Subcutaneous adipose tissue (tissue), 4 donors: ENCODE data around the gene GRM3. TPM values are rescaled to one million over a fixed set of nuclear protein-coding genes. Genes with fewer than 3 reads are reported as not detected.

ENCODE experiments used
- total RNA-seq, 4 donors: library from RNA; depleted of rRNA; stranded (reverse); fragments of >200 nt; gene quantifications; one replicate each; pipeline ENCODE4 v1.1.0, GENCODE V29; 2016
- TF ChIP-seq, protein P1 (sequence below): fragments of 450-650 bp; IDR thresholded peaks from one replicate; pipeline ENCODE4 v1.5.1; 2016; ENCODE audit warnings: low read depth, mild to moderate bottlenecking, control low read depth, antibody characterized with exemption, moderate library complexity

Gene GRM3
- total RNA-seq, 4 donors from 2014 or later: not detected

DNA sequence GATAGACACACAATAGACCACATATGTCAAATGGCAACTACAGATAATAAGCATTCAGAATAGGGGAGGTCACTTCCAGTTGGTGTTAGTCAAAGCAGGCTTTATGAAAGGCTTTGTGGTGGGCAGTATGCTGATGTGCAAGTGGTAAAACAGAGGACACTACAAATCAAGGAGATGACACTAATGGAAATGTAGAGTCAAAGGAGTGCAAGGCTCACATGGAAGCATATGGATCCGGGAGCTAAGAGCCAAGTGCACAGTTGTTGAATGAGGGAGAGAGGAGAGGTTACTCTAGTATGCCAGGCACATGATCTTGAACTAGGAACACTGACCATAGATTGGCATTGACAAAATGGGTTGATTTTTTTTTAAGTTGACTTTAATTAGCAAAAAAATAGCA is 62.7 kb downstream of the GRM3 start:
- TF ChIP-seq, protein P1, sequence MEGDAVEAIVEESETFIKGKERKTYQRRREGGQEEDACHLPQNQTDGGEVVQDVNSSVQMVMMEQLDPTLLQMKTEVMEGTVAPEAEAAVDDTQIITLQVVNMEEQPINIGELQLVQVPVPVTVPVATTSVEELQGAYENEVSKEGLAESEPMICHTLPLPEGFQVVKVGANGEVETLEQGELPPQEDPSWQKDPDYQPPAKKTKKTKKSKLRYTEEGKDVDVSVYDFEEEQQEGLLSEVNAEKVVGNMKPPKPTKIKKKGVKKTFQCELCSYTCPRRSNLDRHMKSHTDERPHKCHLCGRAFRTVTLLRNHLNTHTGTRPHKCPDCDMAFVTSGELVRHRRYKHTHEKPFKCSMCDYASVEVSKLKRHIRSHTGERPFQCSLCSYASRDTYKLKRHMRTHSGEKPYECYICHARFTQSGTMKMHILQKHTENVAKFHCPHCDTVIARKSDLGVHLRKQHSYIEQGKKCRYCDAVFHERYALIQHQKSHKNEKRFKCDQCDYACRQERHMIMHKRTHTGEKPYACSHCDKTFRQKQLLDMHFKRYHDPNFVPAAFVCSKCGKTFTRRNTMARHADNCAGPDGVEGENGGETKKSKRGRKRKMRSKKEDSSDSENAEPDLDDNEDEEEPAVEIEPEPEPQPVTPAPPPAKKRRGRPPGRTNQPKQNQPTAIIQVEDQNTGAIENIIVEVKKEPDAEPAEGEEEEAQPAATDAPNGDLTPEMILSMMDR: no peak

DNA sequence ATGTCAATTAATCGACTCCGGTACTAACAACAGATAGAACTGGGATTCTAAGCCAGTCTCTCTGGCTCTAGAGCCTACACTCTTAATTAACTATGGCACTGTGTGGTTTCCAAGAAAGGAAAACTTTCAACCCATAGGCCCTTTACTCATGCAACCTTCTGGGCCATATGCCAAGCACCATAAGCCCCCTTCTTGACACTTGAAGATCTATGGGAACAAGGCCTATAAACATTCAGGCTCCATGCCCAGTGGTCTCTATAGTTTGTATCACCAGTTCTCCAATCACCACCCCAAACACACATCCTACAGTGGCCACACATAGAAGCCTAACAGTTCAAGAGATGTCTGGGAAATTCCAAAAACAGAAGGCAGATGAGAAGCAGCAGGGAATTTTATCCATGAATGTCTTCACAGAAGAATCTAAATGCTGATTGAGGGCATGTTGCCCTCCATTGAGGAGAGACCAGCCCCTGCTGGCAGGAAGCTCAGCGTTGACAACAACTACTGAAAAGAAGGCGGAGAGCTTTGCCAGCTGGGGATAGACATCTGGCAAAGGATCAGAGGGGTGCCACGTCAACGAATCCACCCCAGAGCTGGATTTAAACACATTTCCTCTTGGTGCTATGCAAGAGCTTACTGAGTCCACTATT is 64.4 kb downstream of the GRM3 start:
- TF ChIP-seq, protein P1: no peak

DNA sequence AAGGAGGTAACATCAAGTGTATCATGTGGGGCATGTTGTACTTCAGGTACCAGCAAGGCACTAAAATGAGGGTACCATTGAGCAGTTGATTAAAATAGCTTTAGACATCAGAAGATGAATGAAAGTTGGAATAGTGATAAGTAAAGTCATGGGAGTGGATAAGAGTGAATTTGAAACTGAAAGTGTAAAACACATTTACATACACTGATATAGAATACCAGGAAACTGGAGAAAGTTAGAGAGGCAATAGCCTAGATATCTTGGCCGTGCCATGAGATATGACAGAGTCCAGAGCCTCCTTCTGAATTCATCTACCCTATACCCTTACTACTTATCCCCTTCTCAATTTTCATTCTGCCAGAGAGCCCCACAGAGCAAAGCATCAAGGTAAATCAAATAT is 76.6 kb downstream of the GRM3 start:
- TF ChIP-seq, protein P1: no peak

DNA sequence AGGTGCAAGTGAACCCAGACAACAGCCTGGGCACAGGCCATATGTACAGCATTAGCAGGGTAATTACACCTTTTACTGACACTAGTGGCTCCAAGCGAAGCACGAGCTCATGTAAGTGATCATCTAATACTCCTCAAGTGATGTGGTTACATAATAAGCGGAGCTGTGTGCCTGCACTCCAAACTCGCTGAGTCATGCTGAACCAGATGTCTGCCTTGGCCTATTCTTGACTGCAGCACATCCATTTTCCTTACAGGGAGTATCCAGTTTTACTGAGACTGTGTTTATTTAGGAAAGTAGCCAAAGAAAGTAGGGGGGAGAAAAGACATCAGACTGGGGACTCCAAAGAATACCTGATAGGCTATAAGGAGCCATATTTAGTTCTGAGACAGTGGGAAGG is 90.1 kb downstream of the GRM3 start:
- TF ChIP-seq, protein P1: no peak

DNA sequence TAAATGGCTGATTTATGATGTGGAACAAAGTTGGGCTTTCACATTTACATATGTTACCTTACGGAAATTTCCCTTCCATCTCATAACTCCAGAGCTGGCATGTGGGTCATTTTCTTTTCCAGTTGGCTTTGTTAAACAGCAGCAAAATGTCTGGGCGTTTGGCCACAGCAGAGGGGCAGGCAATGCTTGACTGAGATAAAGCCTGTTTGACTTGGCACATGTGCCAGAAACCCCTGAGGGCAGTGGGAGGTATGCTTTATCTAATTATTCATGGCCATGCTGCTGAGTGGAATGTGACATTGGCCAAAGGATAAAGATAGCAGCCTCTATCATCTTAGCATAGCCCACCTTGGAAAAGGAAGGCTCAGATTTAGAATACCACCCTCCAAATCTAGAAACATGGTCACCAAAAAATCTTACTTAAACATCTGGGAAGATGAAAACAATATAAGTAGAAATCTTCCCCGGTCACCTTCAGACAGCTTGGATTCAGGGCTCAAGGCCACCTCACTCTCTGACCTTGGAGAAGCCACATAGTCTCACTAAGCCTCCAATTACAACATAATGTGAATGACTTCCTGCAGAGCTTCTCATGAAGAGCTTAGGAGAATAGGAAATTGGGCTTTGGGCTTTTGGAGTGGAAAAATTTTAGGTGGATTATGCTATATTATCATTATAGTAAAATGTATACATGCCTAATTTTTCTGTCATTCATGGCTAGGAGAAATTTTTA is 101.5 kb downstream of the GRM3 start:
- TF ChIP-seq, protein P1: no peak

DNA sequence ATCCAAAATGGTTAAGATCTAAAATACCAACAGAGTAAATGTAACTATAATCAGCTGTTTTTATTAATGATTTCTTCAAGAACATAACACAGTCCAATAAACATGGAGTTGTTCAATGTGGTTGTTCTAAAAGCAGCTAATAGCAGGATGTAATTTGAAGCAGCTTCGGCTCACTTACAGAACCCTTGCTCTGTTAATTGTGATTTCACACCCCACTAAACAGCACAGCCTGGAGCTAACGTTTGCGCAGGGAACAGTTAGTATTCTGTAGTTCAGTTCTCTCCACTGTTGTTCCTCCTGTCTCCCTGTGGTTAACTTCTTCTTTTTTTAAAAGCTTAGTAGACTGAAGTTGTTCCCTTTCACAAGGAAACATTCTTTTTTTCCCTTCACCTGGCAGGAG is 104.0 kb downstream of the GRM3 start:
- TF ChIP-seq, protein P1: no peak

DNA sequence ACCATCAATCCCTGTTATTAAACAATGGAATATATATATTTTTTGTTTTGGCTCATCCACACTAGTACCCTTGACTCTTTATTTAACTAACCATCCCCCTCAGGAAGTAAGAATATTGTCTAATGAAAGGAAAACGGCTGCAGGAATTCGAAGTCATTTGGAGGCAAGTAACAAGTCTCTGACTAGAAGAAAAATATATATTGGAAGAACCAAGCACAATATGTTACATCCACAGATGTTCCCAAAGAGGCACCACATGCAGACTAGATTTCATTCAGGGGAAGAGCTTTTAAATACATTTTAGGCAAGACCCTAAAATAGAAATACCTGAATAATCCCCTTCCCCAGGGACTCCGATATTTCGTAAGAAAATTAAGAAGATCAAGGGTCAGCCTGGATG is 104.5 kb downstream of the GRM3 start:
- TF ChIP-seq, protein P1: no peak
